Gastroesophageal sphincter (tissue), 4 donors: ENCODE data around the gene ZFYVE26. TPM values are rescaled to one million over a fixed set of nuclear protein-coding genes. Genes with fewer than 3 reads are reported as not detected.

ENCODE experiments used
- ATAC-seq: fragments of 150-250 bp; one replicate; pipeline ENCODE4 v1.9.1; 2016; ENCODE audit warnings: mild to moderate bottlenecking, moderate library complexity
- H3K27ac ChIP-seq, 4 donors: fragments of 200-600 bp; sonication (generic) in 3 of 4; 1 replicate in 3 of 4; 2 replicates in 1 of 4; pipeline ENCODE4 v1.5.1; 2016 to 2019
- H3K27me3 ChIP-seq: fragments of 200-600 bp; sonication (generic); one replicate; pipeline ENCODE4 v1.5.1; 2019
- H3K36me3 ChIP-seq, 2 donors: fragments of 200-600 bp; sonication (generic); one replicate each; pipeline ENCODE4 v1.5.1; 2019; ENCODE audit warnings: control low read depth in 1 of 2
- H3K4me1 ChIP-seq, 3 donors: fragments of 200-600 bp; sonication (generic); 1 replicate in 2 of 3; 2 replicates in 1 of 3; pipeline ENCODE4 v1.5.1; 2016 to 2019; ENCODE audit warnings: control low read depth in 2 of 3
- H3K4me3 ChIP-seq, 2 donors: fragments of 200-600 bp; sonication (generic); one replicate each; pipeline ENCODE4 v1.5.1; 2019; ENCODE audit warnings: mild to moderate bottlenecking in 1 of 2, moderate library complexity in 1 of 2
- H3K9me3 ChIP-seq, 3 donors: fragments of 200-600 bp; sonication (generic); one replicate each; pipeline ENCODE4 v1.5.1; 2017 to 2019; ENCODE audit warnings: control low read depth in 2 of 3
- CTCF ChIP-seq, 4 experiments: fragments of 200-600 bp in 2 of 4; fragments of 450-650 bp in 2 of 4; sonication (generic) in 1 of 4; IDR thresholded peaks; one replicate each; pipeline ENCODE4 v1.5.1; 2017 to 2019; ENCODE audit warnings: antibody characterized with exemption in 4 of 4, mild to moderate bottlenecking in 2 of 4, moderate library complexity in 2 of 4
- EP300 ChIP-seq: sonication (generic); formaldehyde crosslinking; IDR thresholded peaks from one replicate; pipeline ENCODE4 v1.6.1; 2017; ENCODE audit warnings: antibody characterized with exemption, mild to moderate bottlenecking
- POLR2A ChIP-seq, 2 donors: fragments of 450-650 bp; IDR thresholded peaks; one replicate each; pipeline ENCODE4 v1.6.1; 2017; ENCODE audit warnings: antibody characterized with exemption in 2 of 2, mild to moderate bottlenecking in 2 of 2, moderate library complexity in 1 of 2
- POLR2AphosphoS5 ChIP-seq: sonication (generic); formaldehyde crosslinking; IDR thresholded peaks from one replicate; pipeline ENCODE4 v1.6.1; 2017; ENCODE audit warnings: antibody characterized with exemption
- WGBS, 2 donors: methylation state at CpG; one replicate each; pipeline ENCODE4 v1.1.5; 2018; ENCODE audit warnings: low coverage in 1 of 2; 5-methylcytosine and 5-hydroxymethylcytosine counted together
- total RNA-seq, 4 donors: library from RNA; depleted of rRNA; stranded (reverse); fragments of >200 nt; gene quantifications; one replicate each; pipeline ENCODE4 v1.1.0, GENCODE V29; 2016

ZFYVE26 gene
- total RNA-seq, 4 donors from 2014 or later = 19.3 to 30.7 (median 23.1) TPM

- Histone ChIP-seq H3K9me3 (no peaks in the 10 kb centered on the region), H3K36me3 (peaks cover 2 to 100% of the 10 kb centered on the region in 2 donors), H3K27ac (no peak overlapping the region), H3K27me3 (no peaks in the 10 kb centered on the region), H3K4me1 (no peaks in the 10 kb centered on the region), H3K4me3 (no peak overlapping the region)
- WGBS, 2 donors = 88% methylated on average over 1 of the region's 1 CpG; no CpG with 5 or more reads in 1 of the 2 donors
- no peak for TF ChIP-seq EP300
- TF ChIP-seq CTCF (IDR thresholded peaks at IDR 0.05) = no peak
- TF ChIP-seq POLR2AphosphoS5 = no peak
- no peak for TF ChIP-seq POLR2A (IDR thresholded peaks at IDR 0.05)
- ATAC-seq = no peak
Measured at GRCh38 chr14:67787673-67788072, 28.7 kb downstream of the ZFYVE26 start.

- no peak for ATAC-seq
- H3K4me1 ChIP-seq = no peaks in the 10 kb centered on the region
- H3K36me3 ChIP-seq = peaks cover 2 to 100% of the 10 kb centered on the region in 2 donors
Measured at GRCh38 chr14:67785270-67786109, 30.9 kb downstream of the ZFYVE26 start.

GRCh38 chr14:67784244-67784823 is 32.1 kb downstream of the ZFYVE26 start:
- no peak overlapping the region for H3K27ac ChIP-seq
- H3K9me3 ChIP-seq = no peaks in the 10 kb centered on the region
- peaks cover 2 to 100% of the 10 kb centered on the region in 2 donors for H3K36me3 ChIP-seq
- H3K4me3 ChIP-seq = no peak overlapping the region
- WGBS, 2 donors = 80 to 94% methylated on average over 4 to 5 of the region's 5 CpGs
- TF ChIP-seq CTCF (IDR thresholded peaks at IDR 0.05) = no peak
- TF ChIP-seq POLR2AphosphoS5 = no peak
- TF ChIP-seq POLR2A (IDR thresholded peaks at IDR 0.05) = no peak
- no peak for TF ChIP-seq EP300
- H3K4me1 ChIP-seq = no peaks in the 10 kb centered on the region
- H3K27me3 ChIP-seq = no peaks in the 10 kb centered on the region
- ATAC-seq = no peak

More at GRCh38 chr14:67785270-67786109, 30.9 kb downstream of the ZFYVE26 start:
- H3K27ac ChIP-seq = no peak overlapping the region
- WGBS, 2 donors = 100% methylated on average over 1 of the region's 4 CpGs; no CpG with 5 or more reads in 1 of the 2 donors
- TF ChIP-seq POLR2AphosphoS5 (no peak), CTCF (IDR thresholded peaks at IDR 0.05) (no peak), EP300 (no peak), POLR2A (IDR thresholded peaks at IDR 0.05) (no peak)
- no peak overlapping the region for H3K4me3 ChIP-seq
- no peaks in the 10 kb centered on the region for H3K9me3 ChIP-seq
- no peaks in the 10 kb centered on the region for H3K27me3 ChIP-seq

- no peak overlapping the region for H3K27ac ChIP-seq
- H3K27me3 ChIP-seq = no peaks in the 10 kb centered on the region
- WGBS, 2 donors = 23 to 24% methylated on average over 3 of the region's 3 CpGs
- no peak overlapping the region for H3K4me3 ChIP-seq
- no peak for TF ChIP-seq POLR2AphosphoS5
- no peak for TF ChIP-seq CTCF (IDR thresholded peaks at IDR 0.05)
- no peak for TF ChIP-seq POLR2A (IDR thresholded peaks at IDR 0.05)
- H3K36me3 ChIP-seq = peaks cover 9 to 100% of the 10 kb centered on the region in 2 donors
- H3K4me1 ChIP-seq = no peaks in the 10 kb centered on the region
- no peak for ATAC-seq
- no peaks in the 10 kb centered on the region for H3K9me3 ChIP-seq
Measured at GRCh38 chr14:67782090-67782489, 34.3 kb downstream of the ZFYVE26 start.
